Sigmoid colon (tissue), 7 donors: ENCODE measurements around the gene PPP2R2C. TPM values are rescaled to one million over a fixed set of nuclear protein-coding genes. Genes with fewer than 3 reads are reported as not detected.

ENCODE experiments used
- DNase-seq: peaks from one replicate; pipeline ENCODE4 v3.0.0-alpha.2; 2019
- H3K27ac ChIP-seq, 4 donors: fragments of 200-600 bp; sonication (generic); one replicate each; pipeline ENCODE4 v1.5.1; 2016 to 2019; ENCODE audit warnings: mild to moderate bottlenecking in 1 of 4
- H3K27me3 ChIP-seq, 3 donors: fragments of 200-600 bp; sonication (generic); one replicate each; pipeline ENCODE4 v1.5.1; 2019; ENCODE audit warnings: mild to moderate bottlenecking in 1 of 3
- H3K36me3 ChIP-seq, 4 donors: fragments of 200-600 bp; sonication (generic); one replicate each; pipeline ENCODE4 v1.5.1; 2016 to 2019
- H3K4me1 ChIP-seq, 4 donors: fragments of 200-600 bp; sonication (generic); one replicate each; pipeline ENCODE4 v1.5.1; 2017 to 2019
- H3K4me3 ChIP-seq, 4 donors: fragments of 200-600 bp; sonication (generic); one replicate each; pipeline ENCODE4 v1.5.1; 2017 to 2019; ENCODE audit warnings: mild to moderate bottlenecking in 2 of 4, moderate library complexity in 1 of 4
- H3K9me3 ChIP-seq, 4 donors: fragments of 200-600 bp in 3 of 4; sonication (generic) in 3 of 4; one replicate each; pipeline versions ENCODE4 v1.5.1 to v1.6.1; 2013 to 2019
- EP300 ChIP-seq, 4 donors: sonication (generic); formaldehyde crosslinking; IDR thresholded peaks; one replicate each; pipeline ENCODE4 v1.6.1; 2017; ENCODE audit warnings: antibody characterized with exemption in 4 of 4
- POLR2A ChIP-seq, 2 donors: fragments of 450-650 bp; IDR thresholded peaks; one replicate each; pipeline ENCODE4 v1.6.1; 2016; ENCODE audit warnings: antibody characterized with exemption in 2 of 2, mild to moderate bottlenecking in 2 of 2, moderate library complexity in 2 of 2
- POLR2AphosphoS5 ChIP-seq, 4 donors: sonication (generic); formaldehyde crosslinking; IDR thresholded peaks; one replicate each; pipeline ENCODE4 v1.6.1; 2017; ENCODE audit warnings: antibody characterized with exemption in 4 of 4
- WGBS, 2 donors: extraction: QIAGEN DNeasy Blood & Tissue Kit; methylation state at CpG; one replicate each; pipeline ENCODE4 v1.1.7; 2013; 5-methylcytosine and 5-hydroxymethylcytosine counted together
- intact Hi-C: fragments of 100-400 bp; cut with DNase I; formaldehyde crosslinking; loops from one replicate; pipeline ENCODE4 v1.15.1; 2023
- polyA plus RNA-seq, 3 donors: library from polyadenylated mRNA; stranded (reverse); fragments of 200-250 nt; gene quantifications; one replicate each; pipeline ENCODE4 v1.2.3, GENCODE V29; 2013
- total RNA-seq, 4 donors: library from RNA; depleted of rRNA; stranded (reverse); fragments of >200 nt; gene quantifications; one replicate each; pipeline ENCODE4 v1.1.0, GENCODE V29; 2016
- TF ChIP-seq, protein P1 (sequence below), 4 experiments: fragments of 450-650 bp in 3 of 4; fragments of 200-600 bp in 1 of 4; IDR thresholded peaks; one replicate each; pipeline ENCODE4 v1.5.1; 2016 to 2019; ENCODE audit warnings: antibody characterized with exemption in 4 of 4, mild to moderate bottlenecking in 3 of 4, moderate library complexity in 2 of 4
- donor health status: healthy with polysubstance abuse.
- donor health status: Bipolar disorder and iron deficiency.
- donor health status: healthy.

PPP2R2C gene
- total and polyA plus RNA-seq, 7 donors = 0.49 to 2.8 (median 1.1) TPM; not detected in 2

DNA sequence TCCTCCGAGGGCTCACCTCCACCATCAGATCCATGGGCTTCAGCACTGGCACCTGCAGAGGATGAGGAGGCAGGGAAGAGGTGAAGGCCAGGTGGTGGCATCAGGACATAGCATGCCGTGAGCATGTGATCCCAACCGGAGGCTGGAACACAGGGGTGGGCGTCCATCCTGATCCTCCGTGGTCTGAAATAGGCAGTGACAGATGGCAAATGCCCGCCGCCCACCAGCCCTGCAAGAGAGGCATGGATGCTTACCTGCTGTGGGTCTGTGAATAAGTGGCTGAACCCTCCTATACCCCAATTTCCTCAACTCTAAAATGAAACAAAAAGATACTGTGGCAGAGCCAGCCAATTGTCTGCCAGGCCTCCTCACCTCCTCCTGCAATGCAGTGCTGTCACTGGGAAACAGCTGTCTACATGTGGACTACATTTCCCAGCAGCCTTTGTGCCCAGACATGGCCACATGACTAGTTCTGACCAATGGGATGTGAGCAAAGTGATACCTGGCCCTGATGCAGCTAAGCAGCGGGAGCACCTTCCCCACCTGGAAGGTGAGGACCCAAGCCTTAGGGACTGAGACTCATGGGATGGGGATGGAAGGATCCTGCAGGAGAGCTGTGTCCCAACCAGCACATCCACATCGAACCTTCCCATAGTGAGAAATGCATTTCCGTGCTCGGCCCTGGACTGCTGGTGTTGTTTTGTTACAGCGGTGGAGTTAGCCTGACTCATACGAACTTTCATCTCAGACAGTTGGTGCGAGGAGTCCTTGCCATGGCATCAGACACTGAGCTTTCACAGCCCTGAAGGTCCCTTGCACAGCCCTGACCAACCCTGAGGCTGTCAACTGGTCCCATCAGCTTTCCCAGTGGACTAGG lies 99.5 kb downstream of the PPP2R2C start:
- Histone ChIP-seq H3K4me1 (no peaks in the 10 kb centered on the region), H3K27me3 (peaks cover 0 to 26% (median 0%) of the 10 kb centered on the region in 3 donors), H3K36me3 (no peaks in the 10 kb centered on the region), H3K9me3 (no peaks in the 10 kb centered on the region), H3K4me3 (no peak overlapping the region), H3K27ac (no peak overlapping the region)
- TF ChIP-seq EP300 (IDR thresholded peaks at IDR 0.05) (no peak), POLR2A (IDR thresholded peaks at IDR 0.05) (no peak), POLR2AphosphoS5 (IDR thresholded peaks at IDR 0.05) (no peak)
- TF ChIP-seq, protein P1, sequence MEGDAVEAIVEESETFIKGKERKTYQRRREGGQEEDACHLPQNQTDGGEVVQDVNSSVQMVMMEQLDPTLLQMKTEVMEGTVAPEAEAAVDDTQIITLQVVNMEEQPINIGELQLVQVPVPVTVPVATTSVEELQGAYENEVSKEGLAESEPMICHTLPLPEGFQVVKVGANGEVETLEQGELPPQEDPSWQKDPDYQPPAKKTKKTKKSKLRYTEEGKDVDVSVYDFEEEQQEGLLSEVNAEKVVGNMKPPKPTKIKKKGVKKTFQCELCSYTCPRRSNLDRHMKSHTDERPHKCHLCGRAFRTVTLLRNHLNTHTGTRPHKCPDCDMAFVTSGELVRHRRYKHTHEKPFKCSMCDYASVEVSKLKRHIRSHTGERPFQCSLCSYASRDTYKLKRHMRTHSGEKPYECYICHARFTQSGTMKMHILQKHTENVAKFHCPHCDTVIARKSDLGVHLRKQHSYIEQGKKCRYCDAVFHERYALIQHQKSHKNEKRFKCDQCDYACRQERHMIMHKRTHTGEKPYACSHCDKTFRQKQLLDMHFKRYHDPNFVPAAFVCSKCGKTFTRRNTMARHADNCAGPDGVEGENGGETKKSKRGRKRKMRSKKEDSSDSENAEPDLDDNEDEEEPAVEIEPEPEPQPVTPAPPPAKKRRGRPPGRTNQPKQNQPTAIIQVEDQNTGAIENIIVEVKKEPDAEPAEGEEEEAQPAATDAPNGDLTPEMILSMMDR (IDR thresholded peaks at IDR 0.05) = no peak
- WGBS, 2 donors = 82 to 85% methylated on average over 14 of the region's 14 CpGs
- no peak for DNase-seq
- intact Hi-C loops = no loop called here

DNA sequence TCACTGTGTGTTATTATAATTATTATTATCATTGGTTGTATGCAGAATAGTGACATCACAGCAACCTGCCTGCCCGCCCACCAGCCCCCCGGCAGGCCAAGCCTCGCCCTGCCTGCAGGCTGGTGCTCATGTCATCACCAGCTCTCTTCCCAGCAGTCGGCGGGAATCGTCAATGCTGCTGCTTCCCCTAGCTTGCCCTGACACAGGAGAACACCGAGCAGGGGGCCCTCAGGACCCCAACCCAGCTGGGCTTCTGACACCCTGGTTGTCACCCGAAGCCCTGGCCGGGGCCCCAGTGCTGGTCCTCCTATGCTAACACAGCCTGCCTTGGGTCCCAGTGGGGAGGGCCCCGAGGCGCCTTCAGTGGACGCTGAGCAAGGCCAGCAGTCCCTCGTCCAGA lies 100.6 kb downstream of the PPP2R2C start:
- intact Hi-C loops = no loop called here
- TF ChIP-seq POLR2A (IDR thresholded peaks at IDR 0.05) = no peak
- TF ChIP-seq, protein P1 (IDR thresholded peaks at IDR 0.05) = no peak
- TF ChIP-seq EP300 (IDR thresholded peaks at IDR 0.05) = no peak
- no peak for TF ChIP-seq POLR2AphosphoS5 (IDR thresholded peaks at IDR 0.05)
- Histone ChIP-seq H3K27ac (no peak overlapping the region), H3K4me1 (no peaks in the 10 kb centered on the region), H3K9me3 (no peaks in the 10 kb centered on the region), H3K4me3 (no peak overlapping the region), H3K27me3 (peaks cover 0 to 24% (median 0%) of the 10 kb centered on the region in 3 donors), H3K36me3 (no peaks in the 10 kb centered on the region)
- 79 to 84% methylated on average over 13 of the region's 13 CpGs for WGBS, 2 donors
- no peak for DNase-seq

DNA sequence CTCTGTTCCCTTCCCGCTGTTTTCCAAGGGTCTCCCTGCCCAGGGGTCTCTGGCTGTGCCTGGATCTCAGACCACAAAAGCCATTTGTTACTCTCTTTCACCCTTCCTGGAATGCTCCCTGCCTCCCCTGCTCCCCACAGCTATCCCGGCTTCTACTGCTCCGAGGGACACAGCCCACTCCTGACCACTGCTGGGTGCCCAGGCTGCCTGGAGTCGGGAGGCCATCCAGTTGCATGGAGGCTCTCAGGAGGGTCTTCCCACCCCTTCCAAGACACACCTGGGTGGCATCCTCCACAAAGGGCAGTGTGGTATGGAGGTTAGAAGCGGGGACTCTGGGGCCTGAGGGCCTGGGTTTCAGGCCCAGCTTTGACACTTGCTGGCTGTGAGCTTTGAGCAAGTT lies 101.1 kb downstream of the PPP2R2C start:
- Histone ChIP-seq H3K36me3 (no peaks in the 10 kb centered on the region), H3K27ac (no peak overlapping the region), H3K4me1 (no peaks in the 10 kb centered on the region), H3K9me3 (no peaks in the 10 kb centered on the region), H3K27me3 (peaks cover 0 to 23% (median 0%) of the 10 kb centered on the region in 3 donors), H3K4me3 (no peak overlapping the region)
- TF ChIP-seq, protein P1 (IDR thresholded peaks at IDR 0.05) = no peak
- TF ChIP-seq EP300 (IDR thresholded peaks at IDR 0.05) (no peak), POLR2AphosphoS5 (IDR thresholded peaks at IDR 0.05) (no peak), POLR2A (IDR thresholded peaks at IDR 0.05) (no peak)
- DNase-seq = no peak
- intact Hi-C loops = no loop called here
- 75 to 79% methylated on average over 5 of the region's 5 CpGs for WGBS, 2 donors

DNA sequence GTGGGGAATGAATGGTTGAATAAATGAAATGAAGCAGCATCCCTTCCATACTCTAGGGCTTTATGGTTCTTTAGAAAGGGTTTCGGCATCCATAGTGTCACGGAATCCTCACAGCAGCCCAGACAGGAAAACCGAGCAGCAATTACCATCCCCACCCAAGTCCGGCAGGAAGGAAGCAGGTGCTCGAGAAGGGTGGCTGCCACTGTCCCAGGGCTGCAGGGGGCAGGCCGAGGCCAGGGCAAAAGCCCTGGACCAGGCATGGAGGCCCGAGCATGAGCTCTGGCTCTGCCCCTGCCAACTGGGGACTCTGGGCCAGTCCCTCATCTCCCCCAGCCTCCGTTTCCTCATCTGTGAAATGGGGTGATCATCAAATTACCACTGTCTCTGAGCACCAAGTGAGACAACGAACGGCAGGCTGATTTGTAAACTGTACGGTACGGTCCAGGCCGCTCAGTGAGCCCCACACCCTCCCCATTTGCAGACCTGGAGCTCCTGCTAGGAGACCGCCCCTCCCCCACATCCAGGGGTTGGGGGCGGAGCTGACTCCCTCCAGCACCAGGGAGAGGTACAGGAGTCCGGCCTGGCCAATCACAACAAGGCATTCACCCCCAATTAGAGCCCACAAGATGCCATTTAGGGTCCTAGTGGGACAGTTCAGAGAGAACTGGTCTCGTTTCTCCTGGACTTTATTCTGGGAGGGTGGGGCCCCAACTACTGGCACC lies 102.3 kb downstream of the PPP2R2C start:
- no peak overlapping the region for H3K27ac ChIP-seq
- H3K36me3 ChIP-seq = no peaks in the 10 kb centered on the region
- WGBS, 2 donors = 42 to 47% methylated on average over 17 of the region's 17 CpGs
- intact Hi-C loops = no loop called here
- H3K4me1 ChIP-seq = no peaks in the 10 kb centered on the region
- TF ChIP-seq POLR2A (IDR thresholded peaks at IDR 0.05) (no peak), EP300 (IDR thresholded peaks at IDR 0.05) (no peak), POLR2AphosphoS5 (IDR thresholded peaks at IDR 0.05) (no peak)
- TF ChIP-seq, protein P1 (IDR thresholded peaks at IDR 0.05) = no peak
- H3K4me3 ChIP-seq = no peak overlapping the region
- H3K27me3 ChIP-seq = peaks cover 0 to 23% (median 0%) of the 10 kb centered on the region in 3 donors
- no peak for DNase-seq
- H3K9me3 ChIP-seq = no peaks in the 10 kb centered on the region
